ENCODE data around the gene RAB44. TPM values are rescaled to one million over a fixed set of nuclear protein-coding genes. Genes with fewer than 3 reads are reported as not detected.
A peak's percentile ranks its signal among the peaks of the same experiment; 100 is the strongest.

RAB44 gene
- total and polyA plus RNA-seq, 2 of the 13 experiments (the other 11 are each of a cell fraction or from before 2014, with no cell fraction given) = not detected

GRCh38 chr6:36662380-36662779 lies 35.2 kb upstream of the RAB44 start:
- no TSS peak for BruUV-seq (replicated peaks)
- Histone ChIP-seq H3K4me2 (ENCODE audit: low read depth, low read length) (peak overlapping the region; percentile 75), H3K9me3 (ENCODE audit: low read length) (no peaks in the 10 kb centered on the region), H3K36me3 (replicated peaks in 1 of 2; ENCODE audit: control insufficient read depth in 1 of 2, insufficient read depth in 2 of 2, low read length in 2 of 2) (no peaks in the 10 kb centered on the region), H3K27ac (ENCODE audit: extremely low read length, insufficient read depth, low read length) (no peak overlapping the region), H3K79me2 (ENCODE audit: insufficient read depth, low read length) (no peaks in the 10 kb centered on the region), H3K4me3 (replicated peaks in 1 of 3; ENCODE audit: insufficient read depth in 1 of 3, low read depth in 2 of 3, low read length in 3 of 3) (peak overlapping the region in 1 of 3 experiments; percentile 42; a peak in 2 of 6 replicates), H3K9ac (ENCODE audit: insufficient read depth, low read depth, low read length) (no peak overlapping the region), H4K20me1 (ENCODE audit: insufficient read depth, low read length) (no peaks in the 10 kb centered on the region), H3K4me1 (ENCODE audit: insufficient read depth, low read length) (peaks cover 48% of the 10 kb centered on the region), H2AFZ (ENCODE audit: low read length) (no peak overlapping the region), H3K27me3 (ENCODE audit: control insufficient read depth in 1 of 2, insufficient read depth in 2 of 2, low read length in 2 of 2) (peaks cover 0 to 40% of the 10 kb centered on the region in 2 experiments; a peak in 2 of 5 replicates)
- no peak for FAIRE-seq
- CTCF ChIA-PET (ENCODE audit: low intra/inter-chr PET ratio, low total read pairs) = no interaction called here
- intact Hi-C loops (cut with micrococcal nuclease; ENCODE audit: unreplicated experiment) = no loop called here
- POLR2A ChIA-PET = interaction anchor here (0.8 to 8.1 kb wide), 5 partner anchors 9 to 63 kb away, joined by 3 to 383 read pairs (median 4); partner anchors contain the start of gene CDKN1A
- 19% methylated on average over 5 of the region's 5 CpGs for WGBS (ENCODE audit: low lambda C conversion rate)
- no peak; the same call in 1 of the 3 replicates for ATAC-seq
- DNase-seq (ENCODE audit: low spot score) = no peak
- in situ Hi-C loops (cut with HindIII; ENCODE audit: extremely low pct_ligation_motif_present, low pct_unique_long_range_greater_than_20kb) = no loop called here
- TF ChIP-seq CSRNP2 (CRISPR knock-in tag; conservative IDR thresholded peaks at IDR 0.05; ENCODE audit: low read depth) = no peak
- TF ChIP-seq SRSF4 (IDR thresholded peaks at IDR 0.05; ENCODE audit: low read depth, low read length, poor library complexity, severe bottlenecking) = no peak
- 0 out of 2 replicates have a peak, but pooled peaks have one; percentile 41 for TF ChIP-seq SNAPC4 (CRISPR knock-in tag; IDR thresholded peaks at IDR 0.05)
- TF ChIP-seq MEIS1 (CRISPR knock-in tag; IDR thresholded peaks at IDR 0.05; ENCODE audit: borderline replicate concordance) = no peak
- no peak for TF ChIP-seq MXD4 (CRISPR knock-in tag; IDR thresholded peaks at IDR 0.05)
- no peak for TF ChIP-seq PHF20 (CRISPR knock-in tag; IDR thresholded peaks at IDR 0.05)
- TF ChIP-seq SPEN (CRISPR knock-in tag; IDR thresholded peaks at IDR 0.05; ENCODE audit: low read depth) = no peak
- no peak for TF ChIP-seq HNRNPH1 (optimal IDR thresholded peaks at IDR 0.05; ENCODE audit: low read depth, low read length)
- no peak for TF ChIP-seq USF2 (IDR thresholded peaks at IDR 0.05; ENCODE audit: low read depth, low read length)
- no peak for TF ChIP-seq USF2 (CRISPR knock-in tag; IDR thresholded peaks at IDR 0.05; ENCODE audit: borderline replicate concordance)
- TF ChIP-seq STAT6 (CRISPR knock-in tag; IDR thresholded peaks at IDR 0.05; ENCODE audit: borderline replicate concordance) = no peak
